Inflammatory macrophage (primary cell): ENCODE data around the gene SULF2.

Experiments used
- DNase-seq, 2 donors: peaks; one replicate each; pipeline ENCODE4 v3.0.0-alpha.2; 2020 to 2022

The SULF2 gene

DNA sequence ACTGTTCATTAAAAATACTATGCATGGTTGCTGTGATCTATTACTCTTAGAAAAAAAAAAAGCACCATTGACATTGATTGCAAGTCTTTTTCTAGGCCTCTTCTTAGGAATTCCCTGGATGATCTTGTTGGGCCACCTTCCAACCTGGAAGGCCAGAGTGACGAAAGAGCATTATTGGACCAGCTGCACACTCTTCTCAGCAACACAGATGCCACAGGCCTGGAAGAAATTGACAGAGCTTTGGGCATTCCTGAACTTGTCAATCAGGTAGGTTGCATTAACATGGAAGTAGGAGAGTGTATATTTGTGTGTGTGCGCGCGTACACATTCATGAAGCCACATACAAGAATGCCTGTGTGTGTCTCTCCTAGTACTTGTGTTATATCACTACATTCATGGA is 143.2 kb downstream of the SULF2 start:
- no peak for DNase-seq

- DNase-seq = no peak
These were observed 146.4 kb downstream of the SULF2 start for GRCh38 chr20:47638851-47639250.

DNA sequence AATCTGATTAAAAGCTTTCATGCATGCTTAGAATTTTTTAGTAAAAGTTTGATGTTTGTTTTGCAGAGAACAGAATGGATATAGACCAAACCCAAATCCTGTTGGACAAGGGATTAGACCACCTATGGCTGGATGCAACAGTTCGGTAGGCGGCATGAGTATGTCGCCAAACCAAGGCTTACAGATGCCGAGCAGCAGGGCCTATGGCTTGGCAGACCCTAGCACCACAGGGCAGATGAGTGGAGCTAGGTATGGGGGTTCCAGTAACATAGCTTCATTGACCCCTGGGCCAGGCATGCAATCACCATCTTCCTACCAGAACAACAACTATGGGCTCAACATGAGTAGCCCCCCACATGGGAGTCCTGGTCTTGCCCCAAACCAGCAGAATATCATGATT is 150.0 kb downstream of the SULF2 start:
- DNase-seq = no peak

- DNase-seq = no peak
These were observed 154.2 kb downstream of the SULF2 start for GRCh38 chr20:47631078-47631477.

GRCh38 chr20:47629907-47630306 is 155.4 kb downstream of the SULF2 start:
- DNase-seq = no peak

DNA sequence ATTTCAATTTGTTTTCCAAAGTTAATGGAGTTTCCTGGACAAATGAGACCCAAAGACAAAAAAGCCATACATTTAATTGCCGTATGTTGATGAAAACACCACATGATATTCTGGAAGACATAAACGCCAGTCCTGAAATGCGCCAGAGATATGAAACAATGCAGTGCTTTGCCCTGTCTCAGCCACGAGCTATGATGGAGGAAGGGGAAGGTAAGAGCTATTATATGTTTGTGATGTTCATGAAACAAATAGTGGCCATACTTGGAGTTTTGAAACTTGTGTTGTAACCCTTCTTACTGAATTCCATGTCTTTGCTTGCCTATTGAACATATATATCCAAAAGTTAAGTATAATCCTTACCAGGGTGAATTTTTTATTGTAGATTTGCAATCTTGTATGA is 157.7 kb downstream of the SULF2 start:
- DNase-seq = no peak

DNA sequence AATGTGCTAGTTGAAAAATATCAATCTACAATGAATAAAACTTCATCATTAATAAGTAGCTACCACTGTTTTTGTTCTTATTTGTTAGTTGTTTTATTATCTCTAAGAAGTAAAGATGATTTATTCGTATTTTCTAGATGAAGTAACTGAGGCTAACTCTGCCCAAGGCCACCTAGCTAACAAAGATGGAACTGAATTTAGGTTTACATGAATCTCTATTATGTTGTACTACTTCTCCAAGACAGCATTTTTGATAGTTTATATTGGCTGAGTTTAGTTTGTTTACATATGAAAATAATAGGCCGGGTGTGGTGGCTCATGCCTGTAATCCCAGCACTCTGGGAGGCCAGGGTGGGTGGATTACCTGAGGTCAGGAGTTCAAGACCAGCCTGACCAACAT is 162.1 kb downstream of the SULF2 start:
- DNase-seq = no peak

GRCh38 chr20:47622118-47622665 is 163.1 kb downstream of the SULF2 start:
- no peak for DNase-seq

DNA sequence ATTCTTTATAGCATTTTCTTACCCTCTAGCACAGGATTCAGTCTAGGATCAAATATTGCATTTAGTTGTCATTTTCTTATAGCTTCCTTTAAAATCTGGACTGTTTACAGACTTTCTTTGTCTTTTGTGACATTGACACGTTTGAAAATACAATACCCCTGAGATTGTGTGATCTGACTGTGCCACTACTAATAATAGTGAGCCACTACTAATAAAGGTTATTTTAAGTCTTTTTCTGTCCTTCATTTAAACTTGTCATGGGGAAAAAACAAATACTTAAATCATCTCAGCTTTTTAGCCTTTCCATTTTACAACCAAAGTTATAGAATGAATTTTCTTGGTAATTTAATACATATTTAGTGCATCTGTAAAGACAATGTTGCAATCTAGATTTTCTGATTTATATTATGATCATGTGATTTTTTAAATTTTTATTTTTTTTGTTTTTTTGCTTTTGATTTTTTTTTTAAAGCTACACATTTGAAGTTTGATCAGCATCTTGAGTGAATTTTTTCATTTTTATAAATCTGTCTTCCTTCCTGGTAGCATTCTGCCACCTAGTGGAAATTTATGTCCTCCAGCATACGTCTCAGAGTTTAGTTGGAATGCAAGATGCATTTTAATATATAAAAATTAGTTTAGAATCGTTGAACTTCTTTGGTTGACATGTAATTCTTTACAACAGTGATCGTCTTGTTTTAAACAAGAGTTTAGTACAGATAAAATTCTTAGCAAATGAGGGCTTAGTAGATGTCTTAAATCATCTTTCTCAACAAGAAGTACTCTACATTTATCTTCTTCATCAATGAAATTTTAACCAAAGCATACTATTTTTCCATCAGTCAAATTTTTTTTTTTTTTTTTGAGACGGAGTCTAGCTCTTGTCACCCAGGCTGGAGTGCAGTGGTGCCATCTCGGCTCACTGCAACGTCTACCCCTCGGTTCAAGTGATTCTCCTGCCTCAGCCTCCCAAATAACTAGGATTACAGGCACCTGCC is 164.2 kb downstream of the SULF2 start:
- peak; percentile 41 to 64 for DNase-seq

DNA sequence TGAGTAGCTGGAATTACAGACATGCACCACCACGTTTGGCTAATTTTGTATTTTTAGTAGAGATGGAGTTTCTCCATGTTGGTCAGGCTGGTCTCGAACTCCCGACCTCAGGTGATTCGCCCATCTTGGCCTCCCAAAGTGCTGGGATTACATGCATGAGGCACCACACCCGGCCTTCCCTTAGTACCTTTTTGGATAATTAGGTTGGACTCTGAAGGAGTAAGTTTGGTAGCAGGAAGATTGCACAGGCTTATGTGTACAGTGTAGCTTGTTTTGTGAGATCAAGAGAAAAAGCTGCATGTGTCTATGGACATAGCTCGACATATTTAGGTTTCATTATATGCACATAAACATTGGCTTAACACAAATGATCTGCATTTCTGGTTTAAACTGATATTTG is 166.8 kb downstream of the SULF2 start:
- DNase-seq = no peak

DNA sequence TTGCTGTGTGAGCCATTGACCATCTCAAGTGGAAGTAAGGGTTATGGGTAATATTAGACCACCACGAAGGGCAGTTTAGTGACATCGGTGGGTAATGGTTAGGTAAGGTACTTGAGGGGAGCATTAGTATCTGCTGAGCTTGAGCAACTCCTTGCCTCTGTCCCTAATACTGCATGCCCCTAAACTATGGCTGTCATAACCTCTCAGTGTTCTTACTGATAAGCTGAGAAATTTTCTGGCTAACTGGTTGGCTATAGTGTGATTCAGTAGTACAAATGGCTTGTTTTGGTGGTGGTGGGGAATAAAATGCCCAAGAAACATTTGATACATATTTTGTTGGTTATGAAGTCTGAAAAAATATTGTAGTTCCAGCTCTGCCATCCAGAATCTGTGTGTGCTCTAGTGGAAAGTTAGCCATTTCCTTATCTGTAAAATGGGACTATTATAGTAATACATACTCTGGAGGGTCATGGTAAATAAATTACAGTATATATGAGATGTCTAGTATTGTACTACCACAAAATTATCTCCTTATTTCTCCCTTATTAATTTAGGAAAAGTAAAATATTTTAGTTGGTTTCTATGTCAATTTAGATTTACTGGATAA is 170.5 kb downstream of the SULF2 start:
- no peak for DNase-seq

DNA sequence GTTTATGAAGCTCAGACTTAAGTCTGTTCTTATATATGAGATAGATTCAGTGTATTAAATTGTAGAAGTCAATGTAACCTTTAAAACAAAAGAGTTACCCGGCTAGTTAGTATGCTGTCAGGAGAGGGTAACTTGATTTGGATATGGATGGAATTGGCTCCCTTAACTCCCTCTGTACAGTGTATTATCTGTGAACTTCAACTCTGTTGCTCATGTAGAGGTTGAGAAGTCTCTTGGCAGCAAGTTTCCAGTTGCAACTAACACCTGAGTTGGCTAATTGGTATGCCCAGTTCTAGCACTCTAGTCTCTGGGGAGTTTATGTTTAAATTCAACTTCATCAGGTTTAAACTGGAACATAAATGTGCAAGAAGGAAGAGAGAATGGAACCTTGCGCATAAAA is 172.6 kb downstream of the SULF2 start:
- DNase-seq = no peak

GRCh38 chr20:47611785-47612184 is 173.5 kb downstream of the SULF2 start:
- DNase-seq = no peak

GRCh38 chr20:47610945-47611250 is 174.4 kb downstream of the SULF2 start:
- DNase-seq = no peak

DNA sequence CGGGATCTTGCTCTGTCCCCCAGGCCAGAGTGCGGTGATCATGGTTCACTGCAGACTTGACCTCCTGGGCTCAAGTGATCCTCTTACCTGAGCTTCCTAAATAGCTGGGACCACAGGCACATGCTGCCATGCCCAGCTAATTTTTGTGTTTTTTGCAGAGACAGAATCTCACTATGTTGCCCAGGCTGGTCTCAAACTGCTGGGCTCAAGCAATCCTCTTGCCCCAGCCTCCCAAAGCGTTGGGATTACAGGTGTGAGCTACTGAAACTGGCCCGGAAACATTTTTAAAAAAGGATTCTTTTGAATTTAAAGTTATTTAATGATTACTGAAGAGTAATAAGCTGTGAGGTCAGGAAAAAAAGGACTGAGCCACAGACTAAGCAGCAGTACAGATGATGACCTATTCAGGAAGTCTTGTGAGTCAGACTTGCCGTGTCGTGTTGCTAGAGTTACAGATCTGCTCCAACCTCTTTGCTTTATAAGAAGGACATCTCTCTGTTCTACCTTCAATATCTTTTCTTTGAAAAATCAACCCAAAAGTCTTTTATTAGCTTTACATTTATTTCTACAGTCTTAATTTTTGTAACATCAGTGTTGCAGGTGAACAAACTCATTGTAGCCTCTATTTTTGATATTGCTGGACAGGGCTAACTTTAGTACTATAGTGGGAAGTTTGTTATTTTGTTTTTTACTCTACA is 174.9 kb downstream of the SULF2 start:
- DNase-seq = peak; percentile 46 to 63

DNA sequence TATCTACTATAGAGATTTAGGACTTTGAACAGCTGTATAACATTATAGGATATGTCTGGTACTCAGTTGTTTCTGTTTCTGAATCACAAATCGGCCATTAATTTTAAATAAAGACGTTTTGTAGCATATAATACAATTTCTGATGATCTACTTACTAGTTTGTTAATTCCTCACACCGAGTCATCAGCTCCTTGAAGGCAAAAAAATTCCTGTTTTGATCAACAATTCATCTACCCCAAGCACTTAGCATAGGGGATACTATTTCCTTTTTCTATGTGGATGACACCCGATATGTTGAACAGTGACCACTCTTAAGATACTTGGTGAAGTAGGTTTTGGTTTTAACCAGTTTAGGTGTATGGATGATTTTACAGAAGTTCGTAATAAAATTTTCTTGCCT is 176.3 kb downstream of the SULF2 start:
- DNase-seq = no peak
